DOHH2 (cell line): ENCODE data around the gene TMEM151A.

Experiments used
- H3F3A ChIP-seq: fragments of 200-600 bp; sonication (generic), shearing (Covaris generic); 2 replicates; pipeline ENCODE4 v1.6.0; 2016; ENCODE audit warnings: antibody characterized with exemption, mild to moderate bottlenecking; ENCODE audit not compliant: control insufficient read depth, insufficient read depth
- H3K27ac ChIP-seq: fragments of 200-600 bp; sonication (generic); 2 replicates; pipeline ENCODE4 v1.5.1; 2014; ENCODE audit warnings: low read depth, mild to moderate bottlenecking, low read length, moderate library complexity
- H3K27me3 ChIP-seq: fragments of 200-600 bp; sonication (generic); 2 replicates; pipeline ENCODE4 v1.6.1; 2014; ENCODE audit warnings: mild to moderate bottlenecking, low read length, mixed read lengths; ENCODE audit not compliant: control insufficient read depth
- H3K36me3 ChIP-seq: fragments of 200-600 bp; sonication (generic); 2 replicates; pipeline ENCODE4 v1.6.1; 2014; ENCODE audit warnings: mild to moderate bottlenecking, low read length, moderate library complexity, mixed read lengths; ENCODE audit not compliant: control insufficient read depth
- H3K4me1 ChIP-seq: fragments of 200-600 bp; sonication (generic); 2 replicates; pipeline ENCODE4 v1.6.1; 2014; ENCODE audit warnings: mild to moderate bottlenecking, low read length, mixed read lengths; ENCODE audit not compliant: control insufficient read depth
- H3K4me2 ChIP-seq: fragments of 200-600 bp; sonication (generic); 2 replicates; pipeline ENCODE4 v1.6.0; 2014; ENCODE audit warnings: mild to moderate bottlenecking, low read length, moderate library complexity
- H3K4me3 ChIP-seq: fragments of 200-600 bp; sonication (generic); 2 replicates; pipeline ENCODE4 v1.5.1; 2014; ENCODE audit warnings: mild to moderate bottlenecking, low read length, mixed read lengths
- H3K79me2 ChIP-seq: fragments of 200-600 bp; sonication (generic); 2 replicates; pipeline ENCODE4 v1.6.1; 2014; ENCODE audit warnings: mild to moderate bottlenecking, low read length, mixed read lengths; ENCODE audit not compliant: control insufficient read depth
- H3K9me2 ChIP-seq: fragments of 200-600 bp; sonication (generic); replicated peaks from 2 replicates; pipeline ENCODE4 v1.6.1; 2014; ENCODE audit warnings: mild to moderate bottlenecking, low read length, mixed read lengths; ENCODE audit not compliant: control insufficient read depth
- H3K9me3 ChIP-seq: fragments of 200-600 bp; sonication (generic); 2 replicates; pipeline ENCODE4 v1.6.1; 2014; ENCODE audit warnings: antibody characterized with exemption, low read length, mixed read lengths; ENCODE audit not compliant: control insufficient read depth, insufficient read depth
- H4K20me1 ChIP-seq: fragments of 200-600 bp; sonication (generic); 2 replicates; pipeline ENCODE4 v1.6.0; 2014; ENCODE audit warnings: low read depth, mild to moderate bottlenecking, antibody characterized with exemption, low read length, moderate library complexity; ENCODE audit not compliant: control insufficient read depth, insufficient read depth
- EZH2phosphoT487 ChIP-seq: fragments of 200-600 bp; sonication (generic); IDR thresholded peaks from 2 replicates; pipeline ENCODE4 v1.6.1; 2017; ENCODE audit warnings: borderline replicate concordance, mild to moderate bottlenecking, antibody characterized with exemption, low read length, moderate library complexity, mixed read lengths
- TF ChIP-seq, protein P1 (sequence below): fragments of 200-600 bp; sonication (generic); IDR thresholded peaks from one replicate; pipeline ENCODE4 v1.5.1; 2014; ENCODE audit warnings: antibody characterized with exemption, mild to moderate bottlenecking, low read depth, low read length; ENCODE audit not compliant: poor library complexity, severe bottlenecking

Gene TMEM151A

DNA sequence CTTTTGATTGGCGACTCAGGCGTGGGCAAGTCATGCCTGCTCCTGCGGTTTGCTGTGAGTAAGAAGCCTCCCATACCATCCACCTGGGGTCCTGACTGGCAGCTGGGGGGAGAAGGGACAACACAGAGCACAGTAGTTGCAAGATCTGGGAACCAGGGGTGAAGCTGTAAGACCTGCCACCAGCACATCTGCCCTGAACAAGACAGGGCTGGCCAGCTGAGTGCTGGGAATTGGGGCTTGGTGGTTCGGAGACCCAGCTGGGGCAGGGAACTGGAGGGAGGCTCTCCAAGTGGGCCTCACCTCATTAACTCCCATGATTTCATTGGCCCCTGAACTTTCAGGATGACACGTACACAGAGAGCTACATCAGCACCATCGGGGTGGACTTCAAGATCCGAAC is 19.9 kb upstream of the TMEM151A start:
- peaks cover 20% of the 10 kb centered on the region for H3K4me1 ChIP-seq
- no peak overlapping the region for H3K27ac ChIP-seq
- peaks cover 26% of the 10 kb centered on the region for H3K79me2 ChIP-seq
- H3K27me3 ChIP-seq: no peaks in the 10 kb centered on the region
- no peak overlapping the region for H3K4me3 ChIP-seq
- H3F3A ChIP-seq: peaks cover 5% of the 10 kb centered on the region
- peaks cover 5% of the 10 kb centered on the region for H4K20me1 ChIP-seq
- H3K4me2 ChIP-seq: no peak overlapping the region
- no peak for TF ChIP-seq EZH2phosphoT487
- TF ChIP-seq, protein P1, sequence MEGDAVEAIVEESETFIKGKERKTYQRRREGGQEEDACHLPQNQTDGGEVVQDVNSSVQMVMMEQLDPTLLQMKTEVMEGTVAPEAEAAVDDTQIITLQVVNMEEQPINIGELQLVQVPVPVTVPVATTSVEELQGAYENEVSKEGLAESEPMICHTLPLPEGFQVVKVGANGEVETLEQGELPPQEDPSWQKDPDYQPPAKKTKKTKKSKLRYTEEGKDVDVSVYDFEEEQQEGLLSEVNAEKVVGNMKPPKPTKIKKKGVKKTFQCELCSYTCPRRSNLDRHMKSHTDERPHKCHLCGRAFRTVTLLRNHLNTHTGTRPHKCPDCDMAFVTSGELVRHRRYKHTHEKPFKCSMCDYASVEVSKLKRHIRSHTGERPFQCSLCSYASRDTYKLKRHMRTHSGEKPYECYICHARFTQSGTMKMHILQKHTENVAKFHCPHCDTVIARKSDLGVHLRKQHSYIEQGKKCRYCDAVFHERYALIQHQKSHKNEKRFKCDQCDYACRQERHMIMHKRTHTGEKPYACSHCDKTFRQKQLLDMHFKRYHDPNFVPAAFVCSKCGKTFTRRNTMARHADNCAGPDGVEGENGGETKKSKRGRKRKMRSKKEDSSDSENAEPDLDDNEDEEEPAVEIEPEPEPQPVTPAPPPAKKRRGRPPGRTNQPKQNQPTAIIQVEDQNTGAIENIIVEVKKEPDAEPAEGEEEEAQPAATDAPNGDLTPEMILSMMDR: no peak
- no peaks in the 10 kb centered on the region for H3K9me3 ChIP-seq
- H3K36me3 ChIP-seq: peaks cover 60% of the 10 kb centered on the region
- H3K9me2 ChIP-seq: no peaks in the 10 kb centered on the region

DNA sequence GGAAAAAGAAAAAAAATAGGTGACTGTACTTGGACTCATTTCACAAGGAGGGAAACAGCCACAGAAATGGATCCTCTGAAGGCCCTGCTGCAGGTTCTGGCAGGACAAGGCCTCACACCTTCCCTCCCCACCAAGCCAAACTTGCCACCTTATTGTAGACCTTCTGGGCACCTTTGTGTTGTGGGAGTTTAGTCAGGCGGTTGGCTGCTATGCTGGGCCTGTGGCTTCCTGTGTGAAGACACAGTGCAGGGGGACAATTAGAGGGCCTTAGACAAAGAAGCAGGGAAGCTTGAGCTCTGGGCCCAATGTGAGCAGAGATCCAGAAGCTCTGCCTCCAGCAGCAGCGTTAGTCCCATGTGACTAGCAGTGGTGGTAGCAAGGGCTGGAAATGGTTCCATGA is 19.1 kb upstream of the TMEM151A start:
- Histone ChIP-seq H3K4me3 (no peak overlapping the region), H3K4me2 (no peak overlapping the region), H3K9me3 (no peaks in the 10 kb centered on the region), H3K27ac (no peak overlapping the region), H3K79me2 (peaks cover 26% of the 10 kb centered on the region), H3F3A (peaks cover 3% of the 10 kb centered on the region), H3K27me3 (no peaks in the 10 kb centered on the region), H4K20me1 (peaks cover 5% of the 10 kb centered on the region), H3K36me3 (peaks cover 57% of the 10 kb centered on the region), H3K4me1 (peaks cover 18% of the 10 kb centered on the region), H3K9me2 (no peaks in the 10 kb centered on the region)
- TF ChIP-seq EZH2phosphoT487: no peak
- TF ChIP-seq, protein P1: no peak

DNA sequence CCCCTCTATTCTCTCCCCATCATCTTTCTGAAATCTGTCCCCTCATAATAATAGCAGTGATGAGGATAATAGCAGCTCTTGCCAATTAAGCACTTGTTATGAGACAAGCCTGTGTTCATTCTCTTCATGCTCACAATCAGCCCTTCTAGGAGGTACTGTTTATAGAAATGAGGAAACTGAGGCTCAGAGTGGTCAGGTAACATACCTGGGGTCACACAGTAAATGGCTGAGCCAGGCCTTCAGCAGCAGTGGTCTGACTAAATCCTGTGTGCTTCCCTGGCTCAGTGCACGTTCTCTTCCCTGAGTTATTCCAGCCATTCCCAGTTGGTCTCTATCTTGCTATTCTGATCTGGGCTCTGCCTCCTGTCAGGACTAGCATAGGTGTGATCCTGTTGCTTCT is 17.5 kb upstream of the TMEM151A start:
- peaks cover 20% of the 10 kb centered on the region for H3K79me2 ChIP-seq
- H3K4me2 ChIP-seq: no peak overlapping the region
- no peak for TF ChIP-seq EZH2phosphoT487
- TF ChIP-seq, protein P1: no peak
- peaks cover 22% of the 10 kb centered on the region for H3K4me1 ChIP-seq
- H3K27ac ChIP-seq: no peak overlapping the region
- no peaks in the 10 kb centered on the region for H3K9me3 ChIP-seq
- H3K4me3 ChIP-seq: no peak overlapping the region
- H4K20me1 ChIP-seq: peaks cover 5% of the 10 kb centered on the region
- H3F3A ChIP-seq: no peaks in the 10 kb centered on the region
- H3K9me2 ChIP-seq: no peaks in the 10 kb centered on the region
- peaks cover 53% of the 10 kb centered on the region for H3K36me3 ChIP-seq
- H3K27me3 ChIP-seq: no peaks in the 10 kb centered on the region

GRCh38 chr11:66275396-66275795 is 16.3 kb upstream of the TMEM151A start:
- Histone ChIP-seq H3F3A (no peaks in the 10 kb centered on the region), H3K4me2 (no peak overlapping the region), H3K9me2 (no peaks in the 10 kb centered on the region), H3K36me3 (peaks cover 47% of the 10 kb centered on the region), H3K4me3 (no peak overlapping the region), H3K4me1 (peaks cover 13% of the 10 kb centered on the region), H3K27me3 (no peaks in the 10 kb centered on the region), H3K27ac (no peak overlapping the region), H3K9me3 (no peaks in the 10 kb centered on the region), H3K79me2 (peaks cover 9% of the 10 kb centered on the region), H4K20me1 (peaks cover 5% of the 10 kb centered on the region)
- no peak for TF ChIP-seq EZH2phosphoT487
- TF ChIP-seq, protein P1: no peak
